NCI-H2227 (cell line): ENCODE measurements around the gene PICK1.
"Not testable (repeated sequence)": the region's sequence is repeated elsewhere in the genome, so short reads cannot be mapped to it uniquely, and the experiment has no call there.

Source experiments
- DNase-seq: peaks from one replicate; lab custom pipeline; 2025; ENCODE audit not compliant: unreplicated experiment; lab: John Stamatoyannopoulos, UW

The PICK1 gene

GRCh38 chr22:38030311-38031133 lies 26.7 kb upstream of the PICK1 start:
- DNase-seq, result no peak

GRCh38 chr22:38031491-38031890 lies 25.7 kb upstream of the PICK1 start:
- DNase-seq, result no peak

- DNase-seq, result no peak
These were observed 24.3 kb upstream of the PICK1 start for GRCh38 chr22:38032681-38033521.

- no peak for DNase-seq
These were observed 23.5 kb upstream of the PICK1 start for GRCh38 chr22:38033522-38034277.

GRCh38 chr22:38034278-38034882 lies 22.8 kb upstream of the PICK1 start:
- peak; percentile 21 for DNase-seq

- no peak for DNase-seq
These were observed 22.2 kb upstream of the PICK1 start for GRCh38 chr22:38034884-38035529.

GRCh38 chr22:38035530-38035885 lies 21.7 kb upstream of the PICK1 start:
- no peak for DNase-seq

GRCh38 chr22:38036392-38037062 lies 20.7 kb upstream of the PICK1 start:
- DNase-seq, result no peak

GRCh38 chr22:38037367-38038150 lies 19.6 kb upstream of the PICK1 start:
- not testable (repeated sequence) for DNase-seq

- DNase-seq, result no peak
These were observed 18.8 kb upstream of the PICK1 start for GRCh38 chr22:38038426-38038825.

- no peak for DNase-seq
These were observed 18.1 kb upstream of the PICK1 start for GRCh38 chr22:38038890-38039812.

GRCh38 chr22:38040953-38041759 lies 16.0 kb upstream of the PICK1 start:
- DNase-seq, result no peak

- DNase-seq, result no peak
These were observed 15.3 kb upstream of the PICK1 start for GRCh38 chr22:38041760-38042487.

GRCh38 chr22:38042488-38042790 lies 14.8 kb upstream of the PICK1 start:
- no peak for DNase-seq

GRCh38 chr22:38043151-38044039 lies 13.8 kb upstream of the PICK1 start:
- no peak for DNase-seq
